ENCODE results near the gene ISOC1.

GRCh38 chr5:129079496-129079895, 15.1 kb upstream of the ISOC1 start:
- TF ChIP-seq CTCF (optimal IDR thresholded peaks at IDR 0.05 in 1 of 3, IDR thresholded peaks at IDR 0.05 in 1 of 3, conservative IDR thresholded peaks at IDR 0.05 in 1 of 3; ENCODE audit: extremely low read depth in 1 of 3, insufficient read depth in 2 of 3, low read length in 3 of 3) (no peak), EZH2 (IDR thresholded peaks at IDR 0.05; ENCODE audit: low read length) (no peak)
